Mesenteric fat pad (tissue), 1 donor: ENCODE results near the gene MRPS16. TPM values are rescaled to one million over a fixed set of nuclear protein-coding genes. Genes with fewer than 3 reads are reported as not detected.

ENCODE experiments used
- total RNA-seq: library from RNA; stranded (reverse); fragmentation: NEBNext Ultra II Directional; extraction: Animal tissue kit (Norgen Biotek cat#: 25700); gene quantifications from one replicate; pipeline ENCODE4 v1.2.1, GENCODE V29; 2021
- donor health status: DM: yes; HTN: yes; CAD: no.

Gene MRPS16
- total RNA-seq, 1 donor from 2014 or later: 91.7 TPM

Other genes starting within 250 kb of the MRPS16 start
- gene P4HA1, start 155.8 kb downstream of the MRPS16 start, total RNA-seq: 28.3 TPM
- 1.7 TPM for gene NUDT13, start 142.2 kb downstream of the MRPS16 start, total RNA-seq
- 22.0 TPM for gene ECD, start 84.6 kb downstream of the MRPS16 start, total RNA-seq
- 18.1 TPM for gene FAM149B1, start 84.5 kb downstream of the MRPS16 start, total RNA-seq
- gene DNAJC9, start 5.4 kb downstream of the MRPS16 start, total RNA-seq: 6.5 TPM
- gene CFAP70, start 106.2 kb upstream of the MRPS16 start, total RNA-seq: 2.5 TPM
- gene ANXA7, start 161.4 kb upstream of the MRPS16 start, total RNA-seq: 146 TPM
- 1.6 TPM for gene MSS51, start 180.9 kb upstream of the MRPS16 start, total RNA-seq
- 50.5 TPM for gene PPP3CB, start 243.4 kb upstream of the MRPS16 start, total RNA-seq